Natural killer cell (primary cell): ENCODE results near the gene C2orf68. TPM values are rescaled to one million over a fixed set of nuclear protein-coding genes. Genes with fewer than 3 reads are reported as not detected.

Source experiments
- ATAC-seq, 3 donors: fragments of 150-1000 bp in 2 of 3; fragments of 200-7000 bp in 1 of 3; cut with Tn5 transposase; 1 replicate in 1 of 3; 2 replicates in 2 of 3; pipeline ENCODE4 v1.10.0; 2021; ENCODE audit warnings: mild to moderate bottlenecking in 2 of 3, moderate library complexity in 2 of 3
- DNase-seq, 2 donors: peaks; one replicate each; pipeline versions ENCODE4 v3.0.0 to v3.0.0-alpha.2; 2013 to 2021; ENCODE audit warnings: mixed read lengths in 1 of 2
- H3K27ac ChIP-seq: one replicate; pipeline ENCODE4 v1.5.1; 2013; ENCODE audit warnings: mild to moderate bottlenecking, low read length
- H3K27me3 ChIP-seq: one replicate; pipeline ENCODE4 v1.6.1; 2013; ENCODE audit warnings: low read length; ENCODE audit not compliant: control insufficient read depth, insufficient read depth
- H3K36me3 ChIP-seq: one replicate; pipeline ENCODE4 v1.6.1; 2013; ENCODE audit warnings: low read length; ENCODE audit not compliant: control insufficient read depth, insufficient read depth
- H3K4me1 ChIP-seq: one replicate; pipeline ENCODE4 v1.6.1; 2013; ENCODE audit warnings: low read length; ENCODE audit not compliant: control insufficient read depth, insufficient read depth
- H3K4me3 ChIP-seq: one replicate; pipeline ENCODE4 v1.5.1; 2013; ENCODE audit warnings: low read length
- H3K9me3 ChIP-seq: one replicate; pipeline ENCODE4 v1.6.1; 2013; ENCODE audit warnings: low read length; ENCODE audit not compliant: control insufficient read depth, insufficient read depth
- H3K27ac Mint-ChIP-seq, 2 donors: one replicate each; pipeline ENCODE4 v1.8.0; 2022; ENCODE audit warnings: mild to moderate bottlenecking in 2 of 2, mixed read lengths in 2 of 2, moderate library complexity in 1 of 2
- H3K27me3 Mint-ChIP-seq, 2 donors: one replicate each; pipeline ENCODE4 v1.8.0; 2022; ENCODE audit warnings: low read depth in 2 of 2, mixed read lengths in 2 of 2
- H3K36me3 Mint-ChIP-seq: one replicate; pipeline ENCODE4 v1.8.0; 2022; ENCODE audit warnings: mixed read lengths
- H3K4me1 Mint-ChIP-seq, 2 donors: one replicate each; pipeline ENCODE4 v1.8.0; 2022; ENCODE audit warnings: mixed read lengths in 2 of 2
- H3K4me3 Mint-ChIP-seq: one replicate; pipeline ENCODE4 v1.8.0; 2022; ENCODE audit warnings: mild to moderate bottlenecking, moderate library complexity, mixed read lengths
- H3K9me3 Mint-ChIP-seq, 2 donors: one replicate each; pipeline ENCODE4 v1.8.0; 2022; ENCODE audit warnings: mixed read lengths in 2 of 2
- WGBS: methylation state at CpG from one replicate; pipeline ENCODE4 v1.1.7; 2013; ENCODE audit warnings: missing lambda C conversion rate; ENCODE audit not compliant: insufficient coverage; 5-methylcytosine and 5-hydroxymethylcytosine counted together
- intact Hi-C: fragments of 100-400 bp; cut with micrococcal nuclease; formaldehyde crosslinking; loops from one replicate; pipeline ENCODE4 v1.14.2; 2022
- total RNA-seq, 4 donors: library from RNA; stranded (reverse); fragments of 120-200 nt in 1 of 4; gene quantifications; one replicate each; pipeline versions ENCODE4 v1.2.3 to v1.2.4, GENCODE V29; 2013 to 2022
- TF ChIP-seq, protein P1 (sequence below): fragments of 200-600 bp; IDR thresholded peaks from one replicate; pipeline ENCODE4 v1.8.0; 2022; ENCODE audit warnings: antibody characterized with exemption

Gene C2orf68
- total RNA-seq, 3 donors from 2014 or later (not counting 1 experiment from before 2014, with no cell fraction given): 36.4 to 60.8 (median 48.4) TPM

DNA sequence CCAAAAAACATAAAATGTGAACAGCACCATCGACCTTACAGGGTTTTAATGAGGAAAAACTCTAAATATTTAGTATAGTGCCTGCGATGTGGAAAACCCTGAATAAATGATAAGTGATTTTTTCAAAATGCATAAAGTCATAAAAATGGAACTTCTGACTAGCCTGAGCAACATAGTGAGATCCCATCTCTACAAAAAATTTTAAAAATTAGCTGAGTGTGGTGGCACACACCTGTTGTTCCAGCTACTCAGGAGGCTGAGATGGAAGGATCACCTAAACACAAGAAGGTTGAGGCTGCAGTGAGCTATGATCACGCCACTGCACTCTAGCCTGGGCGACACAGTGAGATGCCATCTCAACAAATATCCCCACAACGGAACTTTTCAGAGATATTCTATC is 54.7 kb downstream of the C2orf68 start:
- no peaks in the 10 kb centered on the region for H3K9me3 Mint-ChIP-seq
- ATAC-seq (no peak), DNase-seq (no peak)
- H3K4me1 Mint-ChIP-seq: peaks cover 19 to 30% of the 10 kb centered on the region in 2 donors
- H3K27me3 Mint-ChIP-seq: no peaks in the 10 kb centered on the region
- no peak overlapping the region for H3K4me3 Mint-ChIP-seq
- H3K36me3 Mint-ChIP-seq: no peaks in the 10 kb centered on the region
- Histone ChIP-seq H3K4me1 (peaks cover 15% of the 10 kb centered on the region), H3K9me3 (no peaks in the 10 kb centered on the region), H3K27me3 (no peaks in the 10 kb centered on the region), H3K27ac (no peak overlapping the region), H3K36me3 (peaks cover 29% of the 10 kb centered on the region), H3K4me3 (no peak overlapping the region)
- TF ChIP-seq, protein P1, sequence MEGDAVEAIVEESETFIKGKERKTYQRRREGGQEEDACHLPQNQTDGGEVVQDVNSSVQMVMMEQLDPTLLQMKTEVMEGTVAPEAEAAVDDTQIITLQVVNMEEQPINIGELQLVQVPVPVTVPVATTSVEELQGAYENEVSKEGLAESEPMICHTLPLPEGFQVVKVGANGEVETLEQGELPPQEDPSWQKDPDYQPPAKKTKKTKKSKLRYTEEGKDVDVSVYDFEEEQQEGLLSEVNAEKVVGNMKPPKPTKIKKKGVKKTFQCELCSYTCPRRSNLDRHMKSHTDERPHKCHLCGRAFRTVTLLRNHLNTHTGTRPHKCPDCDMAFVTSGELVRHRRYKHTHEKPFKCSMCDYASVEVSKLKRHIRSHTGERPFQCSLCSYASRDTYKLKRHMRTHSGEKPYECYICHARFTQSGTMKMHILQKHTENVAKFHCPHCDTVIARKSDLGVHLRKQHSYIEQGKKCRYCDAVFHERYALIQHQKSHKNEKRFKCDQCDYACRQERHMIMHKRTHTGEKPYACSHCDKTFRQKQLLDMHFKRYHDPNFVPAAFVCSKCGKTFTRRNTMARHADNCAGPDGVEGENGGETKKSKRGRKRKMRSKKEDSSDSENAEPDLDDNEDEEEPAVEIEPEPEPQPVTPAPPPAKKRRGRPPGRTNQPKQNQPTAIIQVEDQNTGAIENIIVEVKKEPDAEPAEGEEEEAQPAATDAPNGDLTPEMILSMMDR: no peak
- no peak overlapping the region for H3K27ac Mint-ChIP-seq
- intact Hi-C loops: no loop called here
- WGBS: 94% methylated on average over 5 of the region's 5 CpGs

Other genes with a start within 250 kb of the C2orf68 start
- 10 to 100 TPM; 10.6 to 50.3 (median 19.3) TPM for gene CAPG, start 201.7 kb downstream of the C2orf68 start, total RNA-seq
- gene SH2D6, start 193.4 kb downstream of the C2orf68 start, total RNA-seq: under 1 TPM in 2 of 3 donors, not detected in 1; 0.21 to 0.57 TPM
- gene MAT2A, start 72.9 kb downstream of the C2orf68 start, total RNA-seq: 100 to 1,000 TPM; 116 to 141 (median 135) TPM
- gene GGCX, start 50.6 kb downstream of the C2orf68 start, total RNA-seq: 10 to 100 TPM; 21.3 to 21.7 (median 21.4) TPM
- gene VAMP8, start 34.5 kb downstream of the C2orf68 start, total RNA-seq: 100 to 1,000 TPM; 105 to 116 (median 111) TPM
- gene VAMP5, start 27.6 kb downstream of the C2orf68 start, total RNA-seq: 10 to 100 TPM; 35.0 to 50.7 (median 36.7) TPM
- gene RNF181, start 16.3 kb downstream of the C2orf68 start, total RNA-seq: 10 to 100 TPM; 65.0 to 75.0 (median 66.7) TPM
- gene TMEM150A, start 9.4 kb downstream of the C2orf68 start, total RNA-seq: 10 to 100 TPM; 10.4 to 13.3 (median 10.9) TPM
- 10 to 100 TPM; 49.6 to 68.5 (median 63.2) TPM for gene USP39, start 4.1 kb upstream of the C2orf68 start, total RNA-seq
- not detected for gene SFTPB, start 56.1 kb upstream of the C2orf68 start, total RNA-seq
- gene GNLY, start 82.3 kb upstream of the C2orf68 start, total RNA-seq: 1,000 to 10,000 TPM; 4,938 to 8,199 (median 6,542) TPM
- gene ATOH8, start 141.9 kb upstream of the C2orf68 start, total RNA-seq: under 1 TPM in 1 of 3 donors, not detected in 2; 0.23 TPM